ENCODE results near the gene CCDC186.

- TF ChIP-seq ELF4 (CRISPR knock-in tag; IDR thresholded peaks at IDR 0.05; ENCODE audit: borderline replicate concordance) (no peak), CEBPB (IDR thresholded peaks at IDR 0.05; ENCODE audit: borderline replicate concordance, low read depth, low read length) (no peak), NAIF1 (CRISPR knock-in tag; IDR thresholded peaks at IDR 0.05; ENCODE audit: borderline replicate concordance) (no peak), RAD21 (CRISPR knock-in tag; IDR thresholded peaks at IDR 0.05) (no peak), YY1 (IDR thresholded peaks at IDR 0.05; ENCODE audit: insufficient read depth, insufficient replicate concordance, low read depth, low read length) (no peak)
These were observed 41.0 kb upstream of the CCDC186 start for GRCh38 chr10:114215033-114215432.

Measured in HepG2 (cell line).